Liver (tissue), 9 donors: ENCODE measurements around the gene UGT1A4. TPM values are rescaled to one million over a fixed set of nuclear protein-coding genes. Genes with fewer than 3 reads are reported as not detected.

Source experiments
- DNase-seq: peaks from one replicate; pipeline ENCODE4 v3.0.0-alpha.2; 2017; ENCODE audit warnings: low spot score
- H3K27ac ChIP-seq, 2 donors: one replicate each; pipeline ENCODE4 v1.7.0; 2013; ENCODE audit warnings: inconsistent platforms in 2 of 2, low read length in 2 of 2, control low read depth in 1 of 2, low read depth in 1 of 2, mild to moderate bottlenecking in 1 of 2
- H3K27me3 ChIP-seq, 4 donors: one replicate each; pipeline versions ENCODE4 v1.6.1 to v1.7.0; 2013; ENCODE audit warnings: low read length in 3 of 4, inconsistent platforms in 1 of 4, mild to moderate bottlenecking in 1 of 4, moderate library complexity in 1 of 4; ENCODE audit not compliant: control insufficient read depth in 4 of 4, insufficient read depth in 4 of 4
- H3K36me3 ChIP-seq, 4 donors: one replicate each; pipeline versions ENCODE4 v1.6.1 to v1.7.0; 2013; ENCODE audit warnings: low read length in 3 of 4, mild to moderate bottlenecking in 3 of 4, low read depth in 1 of 4, moderate library complexity in 1 of 4; ENCODE audit not compliant: control insufficient read depth in 4 of 4, insufficient read depth in 3 of 4
- H3K4me1 ChIP-seq, 4 donors: one replicate each; pipeline versions ENCODE4 v1.6.1 to v1.7.0; 2013; ENCODE audit warnings: low read length in 3 of 4, mild to moderate bottlenecking in 3 of 4, moderate library complexity in 1 of 4; ENCODE audit not compliant: control insufficient read depth in 4 of 4, insufficient read depth in 4 of 4
- H3K4me3 ChIP-seq, 3 donors: one replicate each; pipeline versions ENCODE4 v1.6.1 to v1.7.0; 2013; ENCODE audit warnings: low read length in 3 of 3, control low read depth in 1 of 3, low read depth in 1 of 3, mild to moderate bottlenecking in 1 of 3
- H3K9ac ChIP-seq, 2 donors: one replicate each; pipeline ENCODE4 v1.7.0; 2013; ENCODE audit warnings: low read length in 2 of 2, mild to moderate bottlenecking in 2 of 2, moderate library complexity in 2 of 2, control low read depth in 1 of 2, low read depth in 1 of 2
- H3K9me3 ChIP-seq, 4 donors: one replicate each; pipeline versions ENCODE4 v1.6.1 to v1.7.0; 2013; ENCODE audit warnings: low read length in 3 of 4; ENCODE audit not compliant: control insufficient read depth in 4 of 4
- FOXA1 ChIP-seq: IDR thresholded peaks from 2 replicates; pipeline ENCODE4 v1.6.1; 2016; ENCODE audit warnings: antibody characterized with exemption
- FOXA2 ChIP-seq: IDR thresholded peaks from 2 replicates; pipeline ENCODE4 v1.6.1; 2016; ENCODE audit warnings: antibody characterized with exemption
- GABPA ChIP-seq, 2 donors: IDR thresholded peaks in 1 of 2; conservative IDR thresholded peaks in 1 of 2; 2 replicates each; pipeline ENCODE4 v1.6.1; 2016; ENCODE audit warnings: antibody characterized with exemption in 2 of 2, mild to moderate bottlenecking in 1 of 2, moderate library complexity in 1 of 2
- HNF4A ChIP-seq, 2 donors: conservative IDR thresholded peaks; 2 replicates each; pipeline ENCODE4 v1.6.1; 2016; ENCODE audit warnings: antibody characterized with exemption in 2 of 2, mild to moderate bottlenecking in 2 of 2
- HNF4G ChIP-seq: IDR thresholded peaks from 2 replicates; pipeline ENCODE4 v1.6.1; 2016; ENCODE audit warnings: antibody characterized with exemption
- JUND ChIP-seq, 2 donors: IDR thresholded peaks; 2 replicates each; pipeline ENCODE4 v1.6.1; 2016; ENCODE audit warnings: antibody characterized with exemption in 2 of 2
- NR2F2 ChIP-seq: IDR thresholded peaks from 2 replicates; pipeline ENCODE4 v1.6.1; 2016; ENCODE audit warnings: antibody characterized with exemption
- RAD21 ChIP-seq, 2 donors: IDR thresholded peaks; 2 replicates each; pipeline ENCODE4 v1.6.1; 2016; ENCODE audit warnings: antibody characterized with exemption in 2 of 2, mild to moderate bottlenecking in 2 of 2
- RXRA ChIP-seq, 2 donors: IDR thresholded peaks; 2 replicates each; pipeline ENCODE4 v1.6.1; 2017 to 2018; ENCODE audit warnings: antibody characterized with exemption in 2 of 2, mild to moderate bottlenecking in 1 of 2
- SP1 ChIP-seq: IDR thresholded peaks from 2 replicates; pipeline ENCODE4 v1.6.1; 2018; ENCODE audit warnings: antibody characterized with exemption, mild to moderate bottlenecking
- TAF1 ChIP-seq: conservative IDR thresholded peaks from 2 replicates; pipeline ENCODE4 v1.6.1; 2016; ENCODE audit warnings: antibody characterized with exemption, mild to moderate bottlenecking
- WGBS: extraction: QIAGEN DNeasy Blood & Tissue Kit; methylation state at CpG from one replicate; pipeline ENCODE4 v1.1.7; 2013; 5-methylcytosine and 5-hydroxymethylcytosine counted together
- polyA plus RNA-seq, 2 donors: library from polyadenylated mRNA; stranded (reverse) in 1 of 2; unstranded in 1 of 2; fragments of 200-250 nt in 1 of 2; fragments of >200 nt in 1 of 2; fragmentation: Nextera tagmentation in 1 of 2; extraction: Ambion mirVana in 1 of 2; gene quantifications; one replicate each; pipeline versions ENCODE4 v1.2.1 to v1.2.3, GENCODE V29; 2013 to 2015
- total RNA-seq, 2 donors: library from RNA; depleted of rRNA; stranded (reverse); fragments of >200 nt; gene quantifications; one replicate each; pipeline ENCODE4 v1.2.3, GENCODE V29; 2014
- TF ChIP-seq, protein P1 (sequence below): IDR thresholded peaks from 2 replicates; pipeline ENCODE4 v1.6.1; 2016; ENCODE audit warnings: antibody characterized with exemption, mild to moderate bottlenecking
- TF ChIP-seq, protein P2 (sequence below): IDR thresholded peaks from 2 replicates; pipeline ENCODE4 v1.6.1; 2016; ENCODE audit warnings: antibody characterized with exemption
- TF ChIP-seq, protein P3 (sequence below): IDR thresholded peaks from 2 replicates; pipeline ENCODE4 v1.6.1; 2016; ENCODE audit warnings: antibody characterized with exemption
- TF ChIP-seq, protein P4 (sequence below): fragments of 150-350 bp; IDR thresholded peaks from 2 replicates; pipeline ENCODE4 v1.5.1; 2017; ENCODE audit warnings: improper control_type of control experiment, low read depth, low read length; ENCODE audit not compliant: missing input control
- TF ChIP-seq, protein P5 (sequence below): IDR thresholded peaks from 2 replicates; pipeline ENCODE4 v1.6.1; 2016; ENCODE audit warnings: antibody characterized with exemption
- donor health status: healthy.
- donor health status: healthy.
- donor health status: healthy.
- donor health status: healthy.
- donor health status: healthy.

The UGT1A4 gene
- total and polyA plus RNA-seq, 4 donors: 103 to 446 (median 136) TPM; not detected in 1

DNA sequence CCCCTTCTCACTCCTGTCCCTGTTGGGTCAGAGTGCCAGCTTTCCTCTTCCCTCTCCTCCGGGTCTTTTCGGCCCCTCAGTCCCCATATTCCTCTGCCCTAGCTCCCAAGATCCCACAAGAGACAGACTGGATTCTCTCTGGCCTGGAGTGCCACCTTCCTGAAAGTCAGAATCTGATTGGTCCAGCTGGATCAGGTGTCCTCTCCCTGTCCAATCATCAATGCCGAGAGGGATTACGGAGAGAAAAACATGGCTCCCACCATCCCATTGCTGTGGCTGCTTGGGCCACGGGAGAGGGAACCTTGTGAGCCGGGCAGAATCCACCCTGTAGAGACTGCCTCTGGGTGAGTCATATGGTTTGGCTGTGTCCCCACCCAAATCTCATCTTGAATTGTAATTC lies 56.9 kb downstream of the UGT1A4 start:
- no peak overlapping the region for H3K27ac ChIP-seq
- WGBS: 92% methylated on average over 6 of the region's 6 CpGs
- no peak for DNase-seq
- peaks cover 0 to 2% (median 0%) of the 10 kb centered on the region in 4 donors for H3K9me3 ChIP-seq
- no peak overlapping the region for H3K9ac ChIP-seq
- peaks cover 1 to 23% (median 17%) of the 10 kb centered on the region in 4 donors for H3K36me3 ChIP-seq
- TF ChIP-seq JUND (IDR thresholded peaks at IDR 0.05): no peak
- no peak for TF ChIP-seq RAD21 (IDR thresholded peaks at IDR 0.05)
- no peak for TF ChIP-seq SP1
- TF ChIP-seq FOXA1: no peak
- TF ChIP-seq, protein P1, sequence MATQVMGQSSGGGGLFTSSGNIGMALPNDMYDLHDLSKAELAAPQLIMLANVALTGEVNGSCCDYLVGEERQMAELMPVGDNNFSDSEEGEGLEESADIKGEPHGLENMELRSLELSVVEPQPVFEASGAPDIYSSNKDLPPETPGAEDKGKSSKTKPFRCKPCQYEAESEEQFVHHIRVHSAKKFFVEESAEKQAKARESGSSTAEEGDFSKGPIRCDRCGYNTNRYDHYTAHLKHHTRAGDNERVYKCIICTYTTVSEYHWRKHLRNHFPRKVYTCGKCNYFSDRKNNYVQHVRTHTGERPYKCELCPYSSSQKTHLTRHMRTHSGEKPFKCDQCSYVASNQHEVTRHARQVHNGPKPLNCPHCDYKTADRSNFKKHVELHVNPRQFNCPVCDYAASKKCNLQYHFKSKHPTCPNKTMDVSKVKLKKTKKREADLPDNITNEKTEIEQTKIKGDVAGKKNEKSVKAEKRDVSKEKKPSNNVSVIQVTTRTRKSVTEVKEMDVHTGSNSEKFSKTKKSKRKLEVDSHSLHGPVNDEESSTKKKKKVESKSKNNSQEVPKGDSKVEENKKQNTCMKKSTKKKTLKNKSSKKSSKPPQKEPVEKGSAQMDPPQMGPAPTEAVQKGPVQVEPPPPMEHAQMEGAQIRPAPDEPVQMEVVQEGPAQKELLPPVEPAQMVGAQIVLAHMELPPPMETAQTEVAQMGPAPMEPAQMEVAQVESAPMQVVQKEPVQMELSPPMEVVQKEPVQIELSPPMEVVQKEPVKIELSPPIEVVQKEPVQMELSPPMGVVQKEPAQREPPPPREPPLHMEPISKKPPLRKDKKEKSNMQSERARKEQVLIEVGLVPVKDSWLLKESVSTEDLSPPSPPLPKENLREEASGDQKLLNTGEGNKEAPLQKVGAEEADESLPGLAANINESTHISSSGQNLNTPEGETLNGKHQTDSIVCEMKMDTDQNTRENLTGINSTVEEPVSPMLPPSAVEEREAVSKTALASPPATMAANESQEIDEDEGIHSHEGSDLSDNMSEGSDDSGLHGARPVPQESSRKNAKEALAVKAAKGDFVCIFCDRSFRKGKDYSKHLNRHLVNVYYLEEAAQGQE: no peak
- TF ChIP-seq TAF1: no peak
- TF ChIP-seq, protein P2, sequence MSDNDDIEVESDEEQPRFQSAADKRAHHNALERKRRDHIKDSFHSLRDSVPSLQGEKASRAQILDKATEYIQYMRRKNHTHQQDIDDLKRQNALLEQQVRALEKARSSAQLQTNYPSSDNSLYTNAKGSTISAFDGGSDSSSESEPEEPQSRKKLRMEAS: no peak
- TF ChIP-seq, protein P3, sequence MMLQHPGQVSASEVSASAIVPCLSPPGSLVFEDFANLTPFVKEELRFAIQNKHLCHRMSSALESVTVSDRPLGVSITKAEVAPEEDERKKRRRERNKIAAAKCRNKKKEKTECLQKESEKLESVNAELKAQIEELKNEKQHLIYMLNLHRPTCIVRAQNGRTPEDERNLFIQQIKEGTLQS: no peak
- TF ChIP-seq GABPA (IDR thresholded peaks at IDR 0.05 in 1 of 2, conservative IDR thresholded peaks at IDR 0.05 in 1 of 2): no peak
- TF ChIP-seq RXRA (IDR thresholded peaks at IDR 0.05): no peak
- no peak overlapping the region for H3K4me3 ChIP-seq
- no peaks in the 10 kb centered on the region for H3K4me1 ChIP-seq
- H3K27me3 ChIP-seq: no peaks in the 10 kb centered on the region

DNA sequence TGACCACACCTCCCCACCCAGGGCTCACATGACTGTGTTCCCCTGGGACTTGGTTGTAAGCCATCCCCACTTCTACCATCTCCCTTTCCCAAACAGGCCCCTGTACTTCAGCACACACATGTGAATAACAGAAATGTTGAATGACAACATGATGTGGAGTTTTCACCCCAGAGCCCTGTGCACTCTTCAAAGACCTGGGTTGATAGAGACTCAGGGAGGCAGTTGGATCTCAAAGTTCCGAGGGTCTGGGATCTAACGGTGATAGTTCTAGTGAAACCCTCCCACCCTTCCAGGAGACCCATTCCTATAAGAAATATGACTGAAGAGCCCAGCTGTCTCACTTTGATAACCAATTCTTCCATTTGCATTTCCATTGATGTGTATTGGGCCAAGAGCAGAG lies 59.5 kb downstream of the UGT1A4 start, which contains the start of gene MROH2A:
Gene MROH2A (plus strand): TSS at position 301 of the 400 bp plus-strand sequence. CDS start 1,029 bp downstream, outside the sequence.
- Histone ChIP-seq H3K9ac (no peak within 1 kb of the TSS), H3K36me3 (peaks cover 0 to 3% (median 0%) of the 10 kb centered on the region in 4 donors), H3K27ac (no peak within 1 kb of the TSS), H3K27me3 (no peaks in the 10 kb centered on the region), H3K4me1 (no peaks in the 10 kb centered on the region), H3K9me3 (peaks cover 0 to 2% (median 0%) of the 10 kb centered on the region in 4 donors), H3K4me3 (no peak within 1 kb of the TSS)
- no peak for DNase-seq
- WGBS: 77% methylated on average over 2 of the region's 2 CpGs
- TF ChIP-seq HNF4A (conservative IDR thresholded peaks at IDR 0.05) (no peak), NR2F2 (no peak), HNF4G (no peak), TAF1 (no peak), FOXA2 (no peak), RXRA (IDR thresholded peaks at IDR 0.05) (no peak), SP1 (no peak), JUND (IDR thresholded peaks at IDR 0.05) (no peak), RAD21 (IDR thresholded peaks at IDR 0.05) (no peak)
- TF ChIP-seq, protein P3: no peak
- TF ChIP-seq, protein P4, sequence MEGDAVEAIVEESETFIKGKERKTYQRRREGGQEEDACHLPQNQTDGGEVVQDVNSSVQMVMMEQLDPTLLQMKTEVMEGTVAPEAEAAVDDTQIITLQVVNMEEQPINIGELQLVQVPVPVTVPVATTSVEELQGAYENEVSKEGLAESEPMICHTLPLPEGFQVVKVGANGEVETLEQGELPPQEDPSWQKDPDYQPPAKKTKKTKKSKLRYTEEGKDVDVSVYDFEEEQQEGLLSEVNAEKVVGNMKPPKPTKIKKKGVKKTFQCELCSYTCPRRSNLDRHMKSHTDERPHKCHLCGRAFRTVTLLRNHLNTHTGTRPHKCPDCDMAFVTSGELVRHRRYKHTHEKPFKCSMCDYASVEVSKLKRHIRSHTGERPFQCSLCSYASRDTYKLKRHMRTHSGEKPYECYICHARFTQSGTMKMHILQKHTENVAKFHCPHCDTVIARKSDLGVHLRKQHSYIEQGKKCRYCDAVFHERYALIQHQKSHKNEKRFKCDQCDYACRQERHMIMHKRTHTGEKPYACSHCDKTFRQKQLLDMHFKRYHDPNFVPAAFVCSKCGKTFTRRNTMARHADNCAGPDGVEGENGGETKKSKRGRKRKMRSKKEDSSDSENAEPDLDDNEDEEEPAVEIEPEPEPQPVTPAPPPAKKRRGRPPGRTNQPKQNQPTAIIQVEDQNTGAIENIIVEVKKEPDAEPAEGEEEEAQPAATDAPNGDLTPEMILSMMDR: no peak
- TF ChIP-seq, protein P2: no peak
- TF ChIP-seq, protein P5, sequence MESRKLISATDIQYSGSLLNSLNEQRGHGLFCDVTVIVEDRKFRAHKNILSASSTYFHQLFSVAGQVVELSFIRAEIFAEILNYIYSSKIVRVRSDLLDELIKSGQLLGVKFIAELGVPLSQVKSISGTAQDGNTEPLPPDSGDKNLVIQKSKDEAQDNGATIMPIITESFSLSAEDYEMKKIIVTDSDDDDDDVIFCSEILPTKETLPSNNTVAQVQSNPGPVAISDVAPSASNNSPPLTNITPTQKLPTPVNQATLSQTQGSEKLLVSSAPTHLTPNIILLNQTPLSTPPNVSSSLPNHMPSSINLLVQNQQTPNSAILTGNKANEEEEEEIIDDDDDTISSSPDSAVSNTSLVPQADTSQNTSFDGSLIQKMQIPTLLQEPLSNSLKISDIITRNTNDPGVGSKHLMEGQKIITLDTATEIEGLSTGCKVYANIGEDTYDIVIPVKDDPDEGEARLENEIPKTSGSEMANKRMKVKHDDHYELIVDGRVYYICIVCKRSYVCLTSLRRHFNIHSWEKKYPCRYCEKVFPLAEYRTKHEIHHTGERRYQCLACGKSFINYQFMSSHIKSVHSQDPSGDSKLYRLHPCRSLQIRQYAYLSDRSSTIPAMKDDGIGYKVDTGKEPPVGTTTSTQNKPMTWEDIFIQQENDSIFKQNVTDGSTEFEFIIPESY: no peak
